PC-9 (cell line): ENCODE data around the gene CYGB. TPM values are rescaled to one million over a fixed set of nuclear protein-coding genes. Genes with fewer than 3 reads are reported as not detected.

ENCODE experiments used
- BruUV-seq: library from RNA; stranded (reverse); fragments of 400-500 nt; replicated peaks from 2 replicates; lab custom pipeline; 2021; lab: Mats Ljungman, UMichigan
- CTCF ChIA-PET: fragments of 300-600 bp; sonication (Branson Sonifier 250); formaldehyde crosslinking; loops from one replicate; lab custom pipeline; 2022; ENCODE audit warnings: antibody characterized with exemption; lab: Charles Lee
- POLR2A ChIA-PET: fragments of 300-600 bp; sonication (Branson Sonifier 250); formaldehyde crosslinking; loops from one replicate; lab custom pipeline; 2022; ENCODE audit warnings: antibody characterized with exemption; ENCODE audit not compliant: unreplicated experiment; lab: Charles Lee
- DNase-seq, 2 experiments: peaks; one replicate each; pipeline versions ENCODE4 v3.0.0 to v3.0.0-alpha.2; 2015 to 2022; ENCODE audit warnings: mixed read lengths in 1 of 2
- H2AFZ ChIP-seq: fragments of 200-600 bp; sonication (generic); 2 replicates; pipeline ENCODE4 v1.8.1; 2017; ENCODE audit warnings: antibody characterized with exemption
- H3F3A ChIP-seq: fragments of 200-600 bp; sonication (generic); 2 replicates; pipeline ENCODE4 v1.8.1; 2017; ENCODE audit warnings: antibody characterized with exemption, mild to moderate bottlenecking, low read depth; ENCODE audit not compliant: insufficient read depth
- H3K27ac ChIP-seq: fragments of 200-600 bp; sonication (generic); 2 replicates; pipeline ENCODE4 v1.6.1; 2016; ENCODE audit warnings: mixed run types
- H3K27me3 ChIP-seq: fragments of 200-600 bp; sonication (generic); 2 replicates; pipeline ENCODE4 v1.6.1; 2016; ENCODE audit warnings: low read depth, mixed run types; ENCODE audit not compliant: insufficient read depth
- H3K36me3 ChIP-seq: fragments of 200-600 bp; sonication (generic); 2 replicates; pipeline ENCODE4 v1.6.1; 2016; ENCODE audit warnings: low read depth, mixed run types
- H3K4me1 ChIP-seq: fragments of 200-600 bp; sonication (generic); replicated peaks from 2 replicates; pipeline ENCODE4 v1.6.1; 2016; ENCODE audit warnings: mixed run types; ENCODE audit not compliant: insufficient read depth
- H3K4me2 ChIP-seq: fragments of 200-600 bp; sonication (generic); 2 replicates; pipeline ENCODE4 v1.6.1; 2017; ENCODE audit warnings: mixed run types
- H3K4me3 ChIP-seq: fragments of 200-600 bp; sonication (generic); 2 replicates; pipeline ENCODE4 v1.6.1; 2016; ENCODE audit warnings: mixed run types
- H3K79me2 ChIP-seq: fragments of 200-600 bp; sonication (generic); 2 replicates; pipeline ENCODE4 v1.6.1; 2017; ENCODE audit warnings: low read depth, mixed run types
- H3K9me2 ChIP-seq: fragments of 200-600 bp; sonication (generic); 2 replicates; pipeline ENCODE4 v1.8.1; 2017; ENCODE audit warnings: mild to moderate bottlenecking; ENCODE audit not compliant: insufficient read depth
- H3K9me3 ChIP-seq: fragments of 200-600 bp; sonication (generic); 2 replicates; pipeline ENCODE4 v1.8.1; 2016; ENCODE audit warnings: low read depth; ENCODE audit not compliant: insufficient read depth
- H4K20me1 ChIP-seq: fragments of 200-600 bp; sonication (generic); 2 replicates; pipeline ENCODE4 v1.8.1; 2017; ENCODE audit not compliant: insufficient read depth
- EZH2 ChIP-seq: fragments of 200-600 bp; sonication (generic); IDR thresholded peaks from 2 replicates; pipeline ENCODE4 v1.8.0; 2017; ENCODE audit warnings: antibody characterized with exemption, low read depth
- intact Hi-C: fragments of 100-400 bp; cut with micrococcal nuclease; formaldehyde crosslinking; loops from one replicate; pipeline ENCODE4 v1.10.0; 2022; ENCODE audit not compliant: unreplicated experiment
- total RNA-seq: library from RNA; stranded (reverse); gene quantifications from 2 replicates; pipeline ENCODE4 v1.2.3, GENCODE V29; 2021
- TF ChIP-seq, protein P1 (sequence below): fragments of 200-600 bp; sonication (generic); conservative IDR thresholded peaks from 2 replicates; pipeline ENCODE4 v1.6.1; 2017; ENCODE audit warnings: mixed run types, antibody characterized with exemption, mild to moderate bottlenecking, moderate library complexity

The CYGB gene
- total RNA-seq, 1 experiment from 2014 or later: 1.1 TPM

DNA sequence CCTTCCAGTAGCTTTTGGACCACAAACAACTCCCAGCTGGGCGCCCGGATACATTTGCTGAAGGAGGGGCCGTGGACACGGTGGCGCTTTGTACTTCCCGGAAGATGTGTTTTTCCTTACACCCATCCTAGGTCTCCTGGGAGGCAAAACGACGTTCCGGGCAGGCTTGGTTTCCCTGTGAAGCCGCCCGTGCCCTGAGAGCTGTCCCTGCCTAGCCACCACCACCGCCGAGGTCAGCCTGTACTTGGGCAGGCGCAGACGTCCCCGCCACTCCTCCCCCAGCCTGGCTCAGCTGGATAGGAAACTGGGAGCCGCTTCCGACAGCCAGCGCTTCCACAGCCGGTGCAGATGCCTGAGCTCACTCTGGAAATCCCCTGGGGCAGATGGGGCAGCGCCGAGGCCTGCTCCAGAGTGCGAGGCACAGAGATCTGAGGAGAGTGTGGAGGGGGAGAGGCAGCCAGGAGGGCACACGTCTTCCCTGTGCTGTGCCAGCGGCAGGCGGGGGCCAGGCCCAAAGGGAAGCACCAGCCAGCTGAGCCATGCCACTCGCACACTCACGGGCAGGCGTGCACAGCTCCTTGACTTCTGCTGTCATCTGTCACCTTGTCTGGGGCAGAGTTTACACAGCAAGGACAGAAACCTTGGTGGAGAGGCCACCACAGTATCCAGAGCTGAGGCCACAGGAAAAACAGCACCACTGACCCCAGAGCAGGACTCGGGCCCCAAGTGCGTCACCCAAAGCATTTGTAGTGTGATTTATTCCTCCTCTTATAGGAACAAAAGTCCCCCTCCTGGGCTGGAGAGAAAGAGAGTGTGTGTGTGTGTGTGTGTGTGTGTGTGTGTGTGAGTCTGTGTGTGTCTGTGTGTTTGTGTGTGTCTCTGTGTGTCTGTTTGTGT is 39.3 kb downstream of the CYGB start:
- ChIA-PET POLR2A (no interaction called here), CTCF (interaction anchor here (0.6 kb wide), 1 partner anchor 195 kb away, joined by 4 read pairs; no protein-coding TSS in a partner anchor)
- no peak overlapping the region for H3K4me3 ChIP-seq
- H2AFZ ChIP-seq: no peak overlapping the region
- H3K9me3 ChIP-seq: no peaks in the 10 kb centered on the region
- BruUV-seq: no TSS peak
- intact Hi-C loops: no loop called here
- no peaks in the 10 kb centered on the region for H3K79me2 ChIP-seq
- H3K27ac ChIP-seq: no peak overlapping the region
- H3K9me2 ChIP-seq: no peaks in the 10 kb centered on the region
- peaks cover 16% of the 10 kb centered on the region; the same call in 1 of the 2 replicates for H3K4me1 ChIP-seq
- H3F3A ChIP-seq: no peaks in the 10 kb centered on the region
- H3K27me3 ChIP-seq: no peaks in the 10 kb centered on the region
- H3K4me2 ChIP-seq: no peak overlapping the region
- DNase-seq: no peak
- H3K36me3 ChIP-seq: no peaks in the 10 kb centered on the region
- TF ChIP-seq, protein P1, sequence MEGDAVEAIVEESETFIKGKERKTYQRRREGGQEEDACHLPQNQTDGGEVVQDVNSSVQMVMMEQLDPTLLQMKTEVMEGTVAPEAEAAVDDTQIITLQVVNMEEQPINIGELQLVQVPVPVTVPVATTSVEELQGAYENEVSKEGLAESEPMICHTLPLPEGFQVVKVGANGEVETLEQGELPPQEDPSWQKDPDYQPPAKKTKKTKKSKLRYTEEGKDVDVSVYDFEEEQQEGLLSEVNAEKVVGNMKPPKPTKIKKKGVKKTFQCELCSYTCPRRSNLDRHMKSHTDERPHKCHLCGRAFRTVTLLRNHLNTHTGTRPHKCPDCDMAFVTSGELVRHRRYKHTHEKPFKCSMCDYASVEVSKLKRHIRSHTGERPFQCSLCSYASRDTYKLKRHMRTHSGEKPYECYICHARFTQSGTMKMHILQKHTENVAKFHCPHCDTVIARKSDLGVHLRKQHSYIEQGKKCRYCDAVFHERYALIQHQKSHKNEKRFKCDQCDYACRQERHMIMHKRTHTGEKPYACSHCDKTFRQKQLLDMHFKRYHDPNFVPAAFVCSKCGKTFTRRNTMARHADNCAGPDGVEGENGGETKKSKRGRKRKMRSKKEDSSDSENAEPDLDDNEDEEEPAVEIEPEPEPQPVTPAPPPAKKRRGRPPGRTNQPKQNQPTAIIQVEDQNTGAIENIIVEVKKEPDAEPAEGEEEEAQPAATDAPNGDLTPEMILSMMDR: no peak
- no peak for TF ChIP-seq EZH2
- no peaks in the 10 kb centered on the region for H4K20me1 ChIP-seq

DNA sequence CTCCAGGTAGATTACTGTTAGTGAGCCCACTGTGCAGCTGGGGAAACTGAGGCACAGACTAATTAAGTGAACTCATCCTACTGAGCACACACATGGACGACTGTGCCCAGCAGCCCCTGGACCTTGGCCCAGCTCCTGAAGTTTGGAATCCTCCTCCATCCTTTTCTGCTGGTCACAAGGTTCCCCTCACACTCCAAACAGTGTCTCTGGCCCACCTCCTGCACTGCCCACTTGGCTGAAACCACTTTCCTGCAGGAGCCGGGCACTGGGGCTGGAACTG is 39.9 kb downstream of the CYGB start:
- H3K9me3 ChIP-seq: no peaks in the 10 kb centered on the region
- H3K4me3 ChIP-seq: no peak overlapping the region
- intact Hi-C loops: no loop called here
- H4K20me1 ChIP-seq: no peaks in the 10 kb centered on the region
- H3K79me2 ChIP-seq: no peaks in the 10 kb centered on the region
- no peak overlapping the region for H3K27ac ChIP-seq
- no peak for TF ChIP-seq EZH2
- TF ChIP-seq, protein P1: no peak
- BruUV-seq: no TSS peak
- no peaks in the 10 kb centered on the region for H3K9me2 ChIP-seq
- CTCF ChIA-PET: no interaction called here
- no peaks in the 10 kb centered on the region for H3K36me3 ChIP-seq
- H3K4me2 ChIP-seq: no peak overlapping the region
- no peak for DNase-seq
- no peaks in the 10 kb centered on the region for H3K27me3 ChIP-seq
- peaks cover 16% of the 10 kb centered on the region; the same call in 1 of the 2 replicates for H3K4me1 ChIP-seq
- no peaks in the 10 kb centered on the region for H3F3A ChIP-seq
- H2AFZ ChIP-seq: no peak overlapping the region
- POLR2A ChIA-PET: no interaction called here

DNA sequence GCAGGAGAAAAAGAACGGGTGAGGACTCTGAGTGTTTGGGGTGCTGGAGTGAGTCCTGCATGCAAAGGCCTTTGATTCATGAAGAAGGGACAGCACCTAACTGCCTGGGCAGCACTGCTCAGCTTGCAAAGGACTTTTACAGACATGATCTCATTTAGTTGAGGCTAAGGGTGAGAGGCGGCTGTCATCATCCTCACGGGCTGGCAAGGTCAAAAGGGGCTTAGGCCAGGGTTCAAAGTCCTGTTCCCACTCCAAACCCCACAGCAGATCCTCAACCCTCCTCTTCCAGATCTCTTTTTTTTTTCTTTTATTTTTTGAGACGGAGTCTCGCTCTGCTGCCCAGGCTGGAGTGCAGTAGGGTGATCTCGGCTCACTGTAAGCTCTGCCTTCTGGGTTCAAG is 41.0 kb downstream of the CYGB start:
- Histone ChIP-seq H3K27me3 (no peaks in the 10 kb centered on the region), H3K4me3 (no peak overlapping the region), H3K4me2 (no peak overlapping the region), H3K27ac (no peak overlapping the region), H3K79me2 (no peaks in the 10 kb centered on the region), H3K4me1 (peaks cover 16% of the 10 kb centered on the region; the same call in 1 of the 2 replicates), H3F3A (no peaks in the 10 kb centered on the region), H3K9me2 (no peaks in the 10 kb centered on the region), H4K20me1 (no peaks in the 10 kb centered on the region), H3K9me3 (no peaks in the 10 kb centered on the region), H3K36me3 (no peaks in the 10 kb centered on the region), H2AFZ (no peak overlapping the region)
- DNase-seq: no peak
- TF ChIP-seq, protein P1: no peak
- TF ChIP-seq EZH2: no peak
- intact Hi-C loops: no loop called here
- BruUV-seq: no TSS peak
- POLR2A ChIA-PET: no interaction called here
- CTCF ChIA-PET: no interaction called here
